HUES64 (cell line): ENCODE data around the gene PPP1R7.

Source experiments
- H3K27ac ChIP-seq: 2 replicates; pipeline ENCODE4 v1.7.0; 2013; ENCODE audit warnings: low read depth, low read length, inconsistent platforms
- H3K27me3 ChIP-seq: 2 replicates; pipeline ENCODE4 v1.6.1; 2013; ENCODE audit warnings: mild to moderate bottlenecking, low read length; ENCODE audit not compliant: insufficient read depth
- H3K36me3 ChIP-seq: 2 replicates; pipeline ENCODE4 v1.6.1; 2013; ENCODE audit warnings: mild to moderate bottlenecking, low read length; ENCODE audit not compliant: insufficient read depth
- H3K4me1 ChIP-seq: 2 replicates; pipeline ENCODE4 v1.6.1; 2013; ENCODE audit warnings: mild to moderate bottlenecking, low read length, moderate library complexity; ENCODE audit not compliant: insufficient read depth
- H3K4me3 ChIP-seq: 2 replicates; pipeline ENCODE4 v1.5.1; 2013; ENCODE audit warnings: mild to moderate bottlenecking, low read length, moderate library complexity
- H3K9ac ChIP-seq: 2 replicates; pipeline ENCODE4 v1.6.1; 2013; ENCODE audit warnings: mild to moderate bottlenecking, low read depth, low read length
- H3K9me3 ChIP-seq: 2 replicates; pipeline ENCODE4 v1.6.1; 2013; ENCODE audit warnings: low read depth, low read length; ENCODE audit not compliant: insufficient read depth
- WGBS: fragments of 150-250, 120-280 bp; methylation state at CpG from one replicate; pipeline ENCODE4 v1.1.7; 2013; ENCODE audit warnings: missing lambda C conversion rate; 5-methylcytosine and 5-hydroxymethylcytosine counted together

PPP1R7 gene

GRCh38 chr2:241110607-241111439 is 39.4 kb upstream of the PPP1R7 start:
- peaks cover 43% of the 10 kb centered on the region for H3K36me3 ChIP-seq
- H3K4me1 ChIP-seq = no peaks in the 10 kb centered on the region
- no peak overlapping the region for H3K27ac ChIP-seq
- WGBS = 90% methylated on average over 19 of the region's 19 CpGs
- H3K9me3 ChIP-seq = no peaks in the 10 kb centered on the region
- H3K4me3 ChIP-seq = no peak overlapping the region
- no peaks in the 10 kb centered on the region for H3K27me3 ChIP-seq
- H3K9ac ChIP-seq = no peak overlapping the region

GRCh38 chr2:241111440-241111805 is 38.8 kb upstream of the PPP1R7 start:
- H3K27me3 ChIP-seq = no peaks in the 10 kb centered on the region
- peaks cover 39% of the 10 kb centered on the region for H3K36me3 ChIP-seq
- H3K4me3 ChIP-seq = no peak overlapping the region
- H3K27ac ChIP-seq = no peak overlapping the region
- H3K9me3 ChIP-seq = no peaks in the 10 kb centered on the region
- H3K9ac ChIP-seq = no peak overlapping the region
- 89% methylated on average over 9 of the region's 9 CpGs for WGBS
- H3K4me1 ChIP-seq = no peaks in the 10 kb centered on the region

GRCh38 chr2:241112046-241112445 is 38.2 kb upstream of the PPP1R7 start:
- no peak overlapping the region for H3K27ac ChIP-seq
- 93% methylated on average over 17 of the region's 17 CpGs for WGBS
- no peaks in the 10 kb centered on the region for H3K9me3 ChIP-seq
- H3K4me1 ChIP-seq = no peaks in the 10 kb centered on the region
- peaks cover 33% of the 10 kb centered on the region for H3K36me3 ChIP-seq
- H3K4me3 ChIP-seq = no peak overlapping the region
- H3K9ac ChIP-seq = no peak overlapping the region
- no peaks in the 10 kb centered on the region for H3K27me3 ChIP-seq

GRCh38 chr2:241112592-241112991 is 37.7 kb upstream of the PPP1R7 start:
- Histone ChIP-seq H3K4me3 (no peak overlapping the region), H3K27me3 (no peaks in the 10 kb centered on the region), H3K4me1 (no peaks in the 10 kb centered on the region), H3K9me3 (no peaks in the 10 kb centered on the region), H3K27ac (no peak overlapping the region), H3K9ac (no peak overlapping the region), H3K36me3 (peaks cover 29% of the 10 kb centered on the region)
- WGBS = 93% methylated on average over 8 of the region's 8 CpGs

GRCh38 chr2:241114836-241115235 is 35.4 kb upstream of the PPP1R7 start:
- Histone ChIP-seq H3K27me3 (no peaks in the 10 kb centered on the region), H3K9me3 (no peaks in the 10 kb centered on the region), H3K27ac (no peak overlapping the region), H3K9ac (no peak overlapping the region), H3K4me1 (no peaks in the 10 kb centered on the region), H3K4me3 (no peak overlapping the region), H3K36me3 (peaks cover 30% of the 10 kb centered on the region)
- WGBS = 96% methylated on average over 11 of the region's 11 CpGs

- Histone ChIP-seq H3K9me3 (no peaks in the 10 kb centered on the region), H3K9ac (no peak overlapping the region), H3K27me3 (no peaks in the 10 kb centered on the region), H3K36me3 (peaks cover 30% of the 10 kb centered on the region), H3K4me3 (no peak overlapping the region), H3K4me1 (no peaks in the 10 kb centered on the region), H3K27ac (no peak overlapping the region)
- 96% methylated on average over 8 of the region's 8 CpGs for WGBS
Measured at GRCh38 chr2:241115361-241115760, 34.9 kb upstream of the PPP1R7 start.

- H3K36me3 ChIP-seq = peaks cover 45% of the 10 kb centered on the region
- no peaks in the 10 kb centered on the region for H3K27me3 ChIP-seq
- no peak overlapping the region for H3K9ac ChIP-seq
- no peaks in the 10 kb centered on the region for H3K9me3 ChIP-seq
- H3K4me3 ChIP-seq = no peak overlapping the region
- H3K4me1 ChIP-seq = no peaks in the 10 kb centered on the region
- 92% methylated on average over 32 of the region's 32 CpGs for WGBS
- no peak overlapping the region for H3K27ac ChIP-seq
Measured at GRCh38 chr2:241116606-241117560, 33.4 kb upstream of the PPP1R7 start.

GRCh38 chr2:241118737-241119505 is 31.3 kb upstream of the PPP1R7 start:
- Histone ChIP-seq H3K27ac (no peak overlapping the region), H3K27me3 (no peaks in the 10 kb centered on the region), H3K9me3 (no peaks in the 10 kb centered on the region), H3K4me3 (no peak overlapping the region), H3K9ac (no peak overlapping the region), H3K4me1 (no peaks in the 10 kb centered on the region), H3K36me3 (peaks cover 48% of the 10 kb centered on the region)
- WGBS = 95% methylated on average over 24 of the region's 24 CpGs

GRCh38 chr2:241120440-241120839 is 29.8 kb upstream of the PPP1R7 start:
- Histone ChIP-seq H3K36me3 (peaks cover 43% of the 10 kb centered on the region), H3K27me3 (no peaks in the 10 kb centered on the region), H3K27ac (no peak overlapping the region), H3K9ac (no peak overlapping the region), H3K4me3 (no peak overlapping the region), H3K9me3 (no peaks in the 10 kb centered on the region), H3K4me1 (no peaks in the 10 kb centered on the region)
- 93% methylated on average over 2 of the region's 2 CpGs for WGBS

- Histone ChIP-seq H3K4me1 (no peaks in the 10 kb centered on the region), H3K9ac (no peak overlapping the region), H3K27me3 (no peaks in the 10 kb centered on the region), H3K27ac (no peak overlapping the region), H3K36me3 (peaks cover 45% of the 10 kb centered on the region), H3K4me3 (no peak overlapping the region), H3K9me3 (no peaks in the 10 kb centered on the region)
- WGBS = 92% methylated on average over 3 of the region's 5 CpGs
Measured at GRCh38 chr2:241121008-241121407, 29.3 kb upstream of the PPP1R7 start.
